ENCODE measurements around the gene MDH1B. TPM values are rescaled to one million over a fixed set of nuclear protein-coding genes. Genes with fewer than 3 reads are reported as not detected.

Gene MDH1B
- total RNA-seq, 1 experiment from 2014 or later, result 0.85 TPM

DNA sequence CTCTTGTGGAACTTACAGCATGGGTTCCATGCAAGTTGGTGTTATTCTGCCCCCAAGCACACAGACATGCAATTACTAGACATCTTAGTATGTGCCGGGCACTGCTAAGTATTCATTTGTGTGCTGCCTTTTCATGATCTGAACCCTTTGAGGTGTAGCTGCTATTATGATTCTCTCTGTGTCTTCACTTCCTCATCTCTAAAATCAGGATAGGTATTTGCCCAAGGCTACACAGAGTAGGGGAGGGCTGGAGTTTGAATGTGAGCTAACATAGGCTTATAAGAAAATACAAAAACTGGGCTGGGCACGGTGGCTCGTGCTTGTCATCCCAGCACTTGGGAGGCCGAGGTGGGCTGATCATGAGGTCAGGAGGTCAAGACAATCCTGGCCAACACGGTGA, 27.5 kb upstream of the MDH1B start:
- Histone ChIP-seq H3K27ac (ENCODE audit: low read length) (no peak overlapping the region), H3K4me3 (ENCODE audit: low read depth in 2 of 2, low read length in 2 of 2) (no peak overlapping the region), H3K36me3 (ENCODE audit: control insufficient read depth, insufficient read depth, low read length) (peaks cover 21% of the 10 kb centered on the region), H3K27me3 (ENCODE audit: control insufficient read depth, insufficient read depth, low read length) (no peaks in the 10 kb centered on the region), H3K9me3 (ENCODE audit: control insufficient read depth, insufficient read depth, low read depth, low read length) (no peaks in the 10 kb centered on the region), H3K4me1 (ENCODE audit: control insufficient read depth, insufficient read depth, low read length) (no peaks in the 10 kb centered on the region)
- intact Hi-C loops (cut with micrococcal nuclease; ENCODE audit: unreplicated experiment), result no loop called here
- ATAC-seq (no peak), DNase-seq (ENCODE audit: low read depth, low spot score) (no peak)
- in situ Hi-C loops (cut with HindIII; ENCODE audit: low pct_unique_long_range_greater_than_20kb, low sequenced_read_pairs), result no loop called here
- POLR2A ChIA-PET, result no interaction called here
- CTCF ChIA-PET, result interaction anchor here (0.6 kb wide), 2 partner anchors 101 to 177 kb away, joined by 3 to 5 read pairs; no protein-coding TSS in a partner anchor
- BruUV-seq (replicated peaks), result no TSS peak
- TF ChIP-seq SIN3A (IDR thresholded peaks at IDR 0.05; ENCODE audit: borderline replicate concordance, insufficient read depth, low read depth, low read length) (no peak), TCF7L2 (IDR thresholded peaks at IDR 0.05; ENCODE audit: low read depth, low read length) (no peak), POLR2AphosphoS5 (IDR thresholded peaks at IDR 0.05; ENCODE audit: low read depth, low read length) (no peak)
- TF ChIP-seq, protein P1, sequence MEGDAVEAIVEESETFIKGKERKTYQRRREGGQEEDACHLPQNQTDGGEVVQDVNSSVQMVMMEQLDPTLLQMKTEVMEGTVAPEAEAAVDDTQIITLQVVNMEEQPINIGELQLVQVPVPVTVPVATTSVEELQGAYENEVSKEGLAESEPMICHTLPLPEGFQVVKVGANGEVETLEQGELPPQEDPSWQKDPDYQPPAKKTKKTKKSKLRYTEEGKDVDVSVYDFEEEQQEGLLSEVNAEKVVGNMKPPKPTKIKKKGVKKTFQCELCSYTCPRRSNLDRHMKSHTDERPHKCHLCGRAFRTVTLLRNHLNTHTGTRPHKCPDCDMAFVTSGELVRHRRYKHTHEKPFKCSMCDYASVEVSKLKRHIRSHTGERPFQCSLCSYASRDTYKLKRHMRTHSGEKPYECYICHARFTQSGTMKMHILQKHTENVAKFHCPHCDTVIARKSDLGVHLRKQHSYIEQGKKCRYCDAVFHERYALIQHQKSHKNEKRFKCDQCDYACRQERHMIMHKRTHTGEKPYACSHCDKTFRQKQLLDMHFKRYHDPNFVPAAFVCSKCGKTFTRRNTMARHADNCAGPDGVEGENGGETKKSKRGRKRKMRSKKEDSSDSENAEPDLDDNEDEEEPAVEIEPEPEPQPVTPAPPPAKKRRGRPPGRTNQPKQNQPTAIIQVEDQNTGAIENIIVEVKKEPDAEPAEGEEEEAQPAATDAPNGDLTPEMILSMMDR (IDR thresholded peaks at IDR 0.05), result no peak
- TF ChIP-seq, protein P2, sequence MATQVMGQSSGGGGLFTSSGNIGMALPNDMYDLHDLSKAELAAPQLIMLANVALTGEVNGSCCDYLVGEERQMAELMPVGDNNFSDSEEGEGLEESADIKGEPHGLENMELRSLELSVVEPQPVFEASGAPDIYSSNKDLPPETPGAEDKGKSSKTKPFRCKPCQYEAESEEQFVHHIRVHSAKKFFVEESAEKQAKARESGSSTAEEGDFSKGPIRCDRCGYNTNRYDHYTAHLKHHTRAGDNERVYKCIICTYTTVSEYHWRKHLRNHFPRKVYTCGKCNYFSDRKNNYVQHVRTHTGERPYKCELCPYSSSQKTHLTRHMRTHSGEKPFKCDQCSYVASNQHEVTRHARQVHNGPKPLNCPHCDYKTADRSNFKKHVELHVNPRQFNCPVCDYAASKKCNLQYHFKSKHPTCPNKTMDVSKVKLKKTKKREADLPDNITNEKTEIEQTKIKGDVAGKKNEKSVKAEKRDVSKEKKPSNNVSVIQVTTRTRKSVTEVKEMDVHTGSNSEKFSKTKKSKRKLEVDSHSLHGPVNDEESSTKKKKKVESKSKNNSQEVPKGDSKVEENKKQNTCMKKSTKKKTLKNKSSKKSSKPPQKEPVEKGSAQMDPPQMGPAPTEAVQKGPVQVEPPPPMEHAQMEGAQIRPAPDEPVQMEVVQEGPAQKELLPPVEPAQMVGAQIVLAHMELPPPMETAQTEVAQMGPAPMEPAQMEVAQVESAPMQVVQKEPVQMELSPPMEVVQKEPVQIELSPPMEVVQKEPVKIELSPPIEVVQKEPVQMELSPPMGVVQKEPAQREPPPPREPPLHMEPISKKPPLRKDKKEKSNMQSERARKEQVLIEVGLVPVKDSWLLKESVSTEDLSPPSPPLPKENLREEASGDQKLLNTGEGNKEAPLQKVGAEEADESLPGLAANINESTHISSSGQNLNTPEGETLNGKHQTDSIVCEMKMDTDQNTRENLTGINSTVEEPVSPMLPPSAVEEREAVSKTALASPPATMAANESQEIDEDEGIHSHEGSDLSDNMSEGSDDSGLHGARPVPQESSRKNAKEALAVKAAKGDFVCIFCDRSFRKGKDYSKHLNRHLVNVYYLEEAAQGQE (IDR thresholded peaks at IDR 0.05; ENCODE audit: insufficient read depth in 1 of 2, low read depth in 2 of 2, low read length in 1 of 2), result no peak

DNA sequence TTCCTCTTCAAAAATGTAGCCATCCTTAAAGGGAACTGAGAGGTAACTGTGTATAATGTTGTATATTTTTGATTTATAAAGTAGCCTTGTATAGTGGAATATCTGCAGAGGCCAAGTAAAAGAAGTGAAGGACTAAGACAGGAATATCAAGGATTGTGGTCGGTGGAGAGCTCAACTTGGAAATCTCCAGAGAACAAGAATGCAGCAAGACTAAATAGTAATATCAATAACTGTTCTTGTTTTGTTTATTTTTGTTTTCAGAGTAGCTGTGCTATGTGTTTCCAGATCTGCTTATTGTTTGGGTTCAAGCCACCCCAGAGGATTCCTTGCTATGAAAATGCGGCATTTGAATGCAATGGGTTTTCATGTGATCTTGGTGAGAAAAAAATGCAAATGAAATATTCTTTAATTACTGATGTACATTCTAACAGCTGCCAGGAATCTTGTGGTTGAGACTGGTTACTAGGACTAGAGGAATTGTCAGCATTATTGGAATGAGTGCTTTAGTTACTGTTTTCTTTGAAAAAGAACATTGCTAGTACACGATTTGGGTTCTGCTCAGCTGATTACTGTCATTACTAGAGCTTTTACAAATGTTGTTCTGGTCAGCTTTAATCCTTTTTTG, 25.3 kb upstream of the MDH1B start:
- CTCF ChIA-PET, result no interaction called here
- in situ Hi-C loops (cut with HindIII; ENCODE audit: low pct_unique_long_range_greater_than_20kb, low sequenced_read_pairs) (no loop called here), intact Hi-C loops (cut with micrococcal nuclease; ENCODE audit: unreplicated experiment) (no loop called here)

More for the DNA sequence above, 25.3 kb upstream of the MDH1B start:
- no peak for DNase-seq (ENCODE audit: low read depth, low spot score)
- TSS peak; percentile 13 for BruUV-seq (replicated peaks)
- no peak for ATAC-seq
- no peaks in the 10 kb centered on the region for H3K4me1 ChIP-seq (ENCODE audit: control insufficient read depth, insufficient read depth, low read length)
- H3K27me3 ChIP-seq (ENCODE audit: control insufficient read depth, insufficient read depth, low read length), result no peaks in the 10 kb centered on the region
- H3K27ac ChIP-seq (ENCODE audit: low read length), result no peak overlapping the region
- TF ChIP-seq, protein P2 (IDR thresholded peaks at IDR 0.05; ENCODE audit: insufficient read depth in 1 of 2, low read depth in 2 of 2, low read length in 1 of 2), result no peak
- no peak for TF ChIP-seq POLR2AphosphoS5 (IDR thresholded peaks at IDR 0.05; ENCODE audit: low read depth, low read length)
- TF ChIP-seq SIN3A (IDR thresholded peaks at IDR 0.05; ENCODE audit: borderline replicate concordance, insufficient read depth, low read depth, low read length), result no peak
- H3K4me3 ChIP-seq (ENCODE audit: low read depth in 2 of 2, low read length in 2 of 2), result no peak overlapping the region
- POLR2A ChIA-PET, result interaction anchor here (0.6 kb wide), 1 partner anchor 920 kb away, joined by 4 read pairs; no protein-coding TSS in a partner anchor
- peaks cover 27% of the 10 kb centered on the region for H3K36me3 ChIP-seq (ENCODE audit: control insufficient read depth, insufficient read depth, low read length)
- no peaks in the 10 kb centered on the region for H3K9me3 ChIP-seq (ENCODE audit: control insufficient read depth, insufficient read depth, low read depth, low read length)
